ENCODE results near the gene JARID2. TPM values are rescaled to one million over a fixed set of nuclear protein-coding genes. Genes with fewer than 3 reads are reported as not detected.

The JARID2 gene
- total and polyA plus RNA-seq, 12 donors, result 2.3 to 11.6 (median 8.7) TPM

GRCh38 chr6:15254070-15254975 is 8.5 kb downstream of the JARID2 start:
- H3K27ac ChIP-seq, result peak overlapping the region in 1 of 10 donors; percentile 22
- ATAC-seq, result no peak
- no peaks in the 10 kb centered on the region for H3K36me3 ChIP-seq
- H3K27me3 ChIP-seq, result no peaks in the 10 kb centered on the region
- DNase-seq, result no peak
- intact Hi-C loops (cut with DNase I), result loop anchor here in 5 of 10 donors (10.0 kb wide), 5 partner anchors 120 to 820 kb away; no protein-coding TSS in a partner anchor
- 92 to 93% methylated on average over 14 of the region's 14 CpGs for WGBS, 2 donors
- no peak overlapping the region for H3K4me3 ChIP-seq
- H3K4me1 ChIP-seq, result peaks cover 6 to 98% (median 72%) of the 10 kb centered on the region in 9 donors
- H3K9me3 ChIP-seq, result no peaks in the 10 kb centered on the region
- peak in 3 of 9 donors; percentile 21 to 26 (median 24) for TF ChIP-seq CTCF (IDR thresholded peaks at IDR 0.05)

DNA sequence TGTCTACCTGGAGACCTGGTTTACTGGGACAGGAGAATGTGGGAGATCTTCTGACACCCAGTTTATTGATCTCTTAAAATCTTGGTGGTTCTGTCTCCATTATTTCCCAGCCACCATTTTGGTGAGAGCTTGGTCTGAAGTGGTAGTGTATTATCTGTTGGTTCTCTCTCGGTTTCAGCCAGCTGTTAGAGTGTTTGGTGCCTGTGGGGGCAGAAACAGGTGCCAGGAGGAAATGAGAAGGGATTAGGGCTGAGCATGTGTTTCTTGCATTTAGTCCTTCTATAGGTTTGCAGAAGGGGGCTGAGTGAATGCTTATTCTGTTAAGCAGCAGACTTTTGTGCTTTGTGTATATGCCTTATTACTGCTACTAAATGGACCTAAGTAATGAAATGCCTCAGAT is 9.6 kb downstream of the JARID2 start:
- H3K36me3 ChIP-seq, result no peaks in the 10 kb centered on the region
- H3K4me1 ChIP-seq, result peaks cover 12 to 100% (median 74%) of the 10 kb centered on the region in 9 donors
- intact Hi-C loops (cut with DNase I), result loop anchor here in 6 of 10 donors (5.0 to 10.0 kb wide), 7 partner anchors 42 to 821 kb away; no protein-coding TSS in a partner anchor
- no peak overlapping the region for H3K4me3 ChIP-seq
- 12 to 42% methylated on average over 1 of the region's 1 CpG for WGBS, 2 donors
- H3K27ac ChIP-seq, result no peak overlapping the region
- ATAC-seq, result no peak
- no peak for TF ChIP-seq CTCF (IDR thresholded peaks at IDR 0.05)
- no peaks in the 10 kb centered on the region for H3K27me3 ChIP-seq
- no peak for DNase-seq
- H3K9me3 ChIP-seq, result no peaks in the 10 kb centered on the region

DNA sequence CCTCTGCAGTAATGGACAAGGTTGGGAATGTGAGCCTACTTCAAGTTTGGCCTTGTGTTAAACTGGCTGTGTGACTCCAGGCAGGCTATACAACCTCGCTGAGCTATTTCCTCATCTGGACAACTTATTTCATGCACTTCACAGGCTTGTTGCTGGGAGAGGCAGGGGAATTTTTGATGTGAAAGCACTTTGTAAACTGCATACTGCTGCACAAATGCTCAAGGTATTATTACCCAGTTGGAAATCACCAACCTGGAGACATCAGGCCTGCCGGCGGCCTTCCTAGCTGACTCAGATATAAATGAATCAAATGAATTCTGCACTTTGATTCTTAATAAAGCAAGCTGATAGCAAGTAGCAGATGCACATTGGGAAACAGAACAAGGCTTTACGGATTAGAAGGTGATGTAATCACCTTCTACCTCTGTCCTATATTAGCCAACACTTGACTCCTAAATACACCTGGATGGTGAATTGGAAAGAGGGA is 10.1 kb downstream of the JARID2 start:
- DNase-seq (no peak), ATAC-seq (no peak)
- peak overlapping the region in 3 of 10 donors; percentile 14 to 41 (median 22) for H3K27ac ChIP-seq
- no peaks in the 10 kb centered on the region for H3K27me3 ChIP-seq
- peaks cover 12 to 100% (median 79%) of the 10 kb centered on the region in 9 donors for H3K4me1 ChIP-seq
- WGBS, 2 donors, result 67 to 76% methylated on average over 4 of the region's 4 CpGs
- H3K36me3 ChIP-seq, result no peaks in the 10 kb centered on the region
- no peaks in the 10 kb centered on the region for H3K9me3 ChIP-seq
- no peak for TF ChIP-seq CTCF (IDR thresholded peaks at IDR 0.05)
- intact Hi-C loops (cut with DNase I), result loop anchor here in 6 of 10 donors (5.0 to 10.0 kb wide), 7 partner anchors 41 to 821 kb away; no protein-coding TSS in a partner anchor
- H3K4me3 ChIP-seq, result no peak overlapping the region

DNA sequence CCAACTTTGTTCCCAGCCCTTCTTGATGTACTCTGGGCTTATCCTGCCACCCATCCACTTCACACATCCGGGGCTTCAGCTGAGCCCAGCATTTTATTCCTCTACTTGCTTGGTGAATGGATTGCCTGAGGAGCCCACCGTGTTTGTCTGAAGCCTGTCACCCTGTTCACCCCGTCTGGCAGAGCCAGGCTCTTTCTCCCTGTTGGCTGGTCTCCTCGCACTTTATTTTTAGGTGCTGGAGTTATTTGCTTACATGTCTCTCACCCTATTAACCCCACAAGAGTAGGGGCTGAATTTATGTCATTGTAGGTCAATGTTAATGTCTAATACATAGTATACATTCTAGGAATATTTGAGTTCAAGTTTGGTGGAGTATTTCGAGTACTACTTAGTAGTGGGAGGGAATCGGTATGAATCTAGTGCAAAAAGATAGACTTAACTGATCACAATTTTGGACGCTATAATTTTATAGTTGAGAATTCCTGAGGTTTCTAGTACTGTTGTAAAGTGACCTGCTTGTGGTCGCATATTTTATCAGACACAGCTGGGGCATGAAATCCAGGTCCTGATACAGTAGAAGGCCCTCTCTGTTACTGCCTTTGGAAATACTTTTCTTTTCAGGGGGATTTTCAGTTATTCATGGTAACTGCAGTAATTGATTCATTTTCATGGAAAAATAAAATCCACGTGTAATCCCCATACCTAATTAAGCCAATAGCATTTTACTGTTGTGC is 10.8 kb downstream of the JARID2 start:
- TF ChIP-seq CTCF (IDR thresholded peaks at IDR 0.05), result no peak
- Histone ChIP-seq H3K36me3 (no peaks in the 10 kb centered on the region), H3K4me1 (peaks cover 12 to 97% (median 75%) of the 10 kb centered on the region in 9 donors), H3K27ac (peak overlapping the region in 4 of 10 donors; percentile 14 to 41 (median 31)), H3K4me3 (no peak overlapping the region), H3K27me3 (no peaks in the 10 kb centered on the region), H3K9me3 (no peaks in the 10 kb centered on the region)
- DNase-seq, result peak in 1 of 2 donors; percentile 41
- ATAC-seq, result peak in 6 of 8 donors; percentile 61 to 88 (median 78)
- WGBS, 2 donors, result 45 to 57% methylated on average over 9 of the region's 9 CpGs
- intact Hi-C loops (cut with DNase I), result loop anchor here in 6 of 10 donors (5.0 to 10.0 kb wide), 7 partner anchors 41 to 822 kb away; no protein-coding TSS in a partner anchor

Measured in heart right ventricle (tissue), 16 donors.